AG20443 (cell line): ENCODE results near the gene UMPS.

Experiments used
- DNase-seq: peaks from one replicate; pipeline ENCODE4 v3.0.0; 2012; ENCODE audit warnings: low spot score, mixed read lengths

UMPS gene

DNA sequence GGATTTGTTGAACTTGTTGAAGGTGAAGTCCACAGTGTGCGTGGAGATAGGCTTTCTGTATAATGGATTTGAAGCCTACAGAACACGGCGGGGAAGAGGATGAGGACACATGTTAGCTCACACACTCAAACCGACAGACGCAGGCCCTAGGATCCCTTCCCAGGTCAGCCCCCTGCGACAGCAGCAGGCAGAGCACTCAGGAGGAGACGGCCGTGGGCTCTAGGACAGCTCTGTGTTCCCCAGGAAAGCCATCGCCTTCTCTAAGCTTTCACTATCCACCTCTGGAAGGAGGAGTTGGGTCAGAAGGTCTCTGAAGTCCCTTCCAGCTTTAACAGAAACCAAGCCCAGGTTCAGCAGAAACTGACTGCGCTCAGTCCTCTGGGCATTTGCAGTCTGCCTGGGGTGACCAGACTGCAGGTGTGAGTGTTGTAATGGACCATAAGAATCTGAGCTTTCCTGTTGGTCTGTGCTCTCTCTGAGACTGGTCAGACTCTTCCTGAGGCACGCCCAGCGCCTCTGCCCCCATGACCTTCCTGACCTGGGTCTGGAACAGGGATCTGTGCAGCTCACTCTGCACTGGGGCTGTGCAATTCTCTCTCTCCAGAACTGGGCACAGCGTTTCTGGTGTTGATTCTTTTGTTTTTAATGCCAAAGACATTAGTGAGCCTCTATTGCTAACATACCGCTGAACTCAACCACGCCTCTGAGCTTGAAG, 33.5 kb downstream of the UMPS start:
- DNase-seq, result no peak

DNA sequence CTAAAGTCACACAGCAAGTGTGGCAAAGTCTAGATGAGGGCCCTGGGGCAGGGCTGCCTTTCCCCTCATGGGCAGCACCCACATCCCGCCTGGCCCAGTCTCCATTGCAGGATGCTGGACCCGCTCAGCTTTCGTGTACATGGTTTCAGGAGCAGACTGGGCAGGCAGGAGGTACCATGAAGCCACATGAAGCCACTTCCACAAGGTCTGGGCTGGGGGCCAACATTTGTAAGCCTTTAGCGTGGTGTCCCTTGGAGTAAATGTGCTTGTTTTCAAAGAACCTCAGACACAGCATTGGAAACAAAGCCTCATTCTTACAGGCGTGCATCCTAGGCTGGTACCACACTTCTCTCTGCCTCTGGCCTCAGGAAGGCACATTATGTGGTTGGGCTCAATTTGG, 34.5 kb downstream of the UMPS start:
- DNase-seq, result no peak

DNA sequence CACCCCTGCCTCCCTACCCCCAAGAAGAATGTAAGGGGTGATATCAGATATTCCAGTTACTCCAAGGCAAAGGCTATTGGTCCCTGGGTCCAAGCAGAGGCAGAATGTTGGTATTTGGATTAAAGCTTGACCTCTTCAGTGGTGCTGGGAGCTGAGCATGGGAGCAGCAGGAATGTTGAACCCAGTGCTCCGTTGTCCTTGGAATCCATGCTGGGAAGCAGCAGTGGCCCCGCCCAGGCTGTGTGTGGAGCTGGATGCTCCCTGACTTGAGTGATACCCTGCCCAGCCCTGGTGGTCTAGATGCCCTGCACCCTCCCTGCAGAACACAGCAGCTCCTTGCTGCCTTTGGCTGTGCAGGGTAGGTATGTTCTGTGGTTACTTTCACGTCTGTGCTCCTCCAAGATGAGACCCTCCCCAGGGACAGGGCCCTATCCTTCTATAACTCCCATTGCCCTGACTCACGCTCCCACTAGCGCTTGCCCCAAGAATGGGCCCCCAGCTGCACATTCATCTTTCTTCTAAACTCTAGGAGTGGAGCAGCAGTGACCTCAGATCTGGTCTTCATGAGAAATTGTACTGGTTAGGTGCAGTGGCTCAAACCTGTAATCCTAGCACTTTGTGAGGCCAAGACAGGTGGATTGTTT, 35.1 kb downstream of the UMPS start:
- no peak for DNase-seq

DNA sequence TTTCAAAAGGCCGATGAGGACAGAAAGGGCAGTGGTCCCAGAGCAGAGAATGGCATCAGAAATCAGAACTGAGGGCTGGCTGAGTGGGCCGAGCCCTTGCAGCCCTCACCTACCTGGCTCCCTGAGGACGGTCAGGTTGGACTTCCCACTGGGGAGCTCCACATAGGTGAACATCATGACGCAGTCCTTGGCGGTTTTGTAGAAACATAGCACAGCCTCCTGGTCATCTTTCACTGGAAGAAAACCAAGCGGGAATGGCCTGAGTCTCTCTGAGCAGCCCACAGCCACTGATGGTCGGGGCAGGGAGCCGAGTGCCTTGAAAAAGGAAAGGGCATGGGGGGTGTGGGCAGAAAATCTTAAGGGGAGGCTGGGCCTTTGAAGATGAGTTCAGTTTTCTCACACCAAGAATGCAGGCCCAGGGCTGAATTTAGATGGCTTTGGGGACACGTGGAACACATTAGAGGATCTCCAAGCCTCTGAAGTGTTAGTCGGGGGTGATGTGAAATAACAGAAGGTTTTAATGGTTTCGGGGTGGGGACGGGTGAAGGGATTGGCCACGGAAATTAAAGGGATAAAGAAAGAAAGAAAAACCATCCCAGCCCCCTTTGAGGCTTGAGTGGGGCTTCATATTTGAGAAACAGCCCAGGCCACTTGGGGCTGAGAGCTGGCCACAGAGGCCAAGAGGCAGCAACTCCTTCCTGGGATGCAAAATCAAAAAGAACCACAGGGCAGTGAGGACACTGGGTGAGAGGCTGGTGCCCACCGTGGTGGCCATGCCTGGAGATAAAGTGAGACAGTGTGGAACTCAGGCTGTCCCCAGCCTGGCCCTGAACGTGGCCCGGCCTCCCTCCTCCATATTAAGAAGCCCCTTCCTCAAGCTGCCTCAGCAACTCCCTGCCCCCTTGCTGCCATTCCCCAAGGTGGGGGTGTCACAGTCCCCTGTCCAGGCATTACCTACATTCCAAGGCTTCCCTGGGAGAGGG, 36.2 kb downstream of the UMPS start:
- DNase-seq, result no peak

DNA sequence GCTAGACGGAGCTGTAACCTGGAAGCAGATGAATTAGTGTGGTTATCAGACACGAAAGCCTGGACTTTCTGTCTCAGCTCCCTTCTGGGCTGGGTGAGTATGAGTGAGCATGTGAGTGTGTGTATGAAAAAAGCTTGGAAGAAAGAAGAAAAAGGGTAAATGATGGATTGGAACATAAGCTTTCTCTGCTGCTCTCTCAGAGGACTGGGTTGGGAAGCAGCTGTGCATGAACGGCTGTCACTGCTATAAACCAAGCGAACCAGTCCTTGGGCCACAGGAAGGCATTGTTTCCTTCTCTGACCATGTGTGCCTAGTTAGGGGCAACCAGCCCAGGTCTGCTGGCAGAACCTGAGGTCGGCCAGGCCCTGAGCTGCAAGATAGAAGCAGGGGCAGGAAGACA, 37.0 kb downstream of the UMPS start:
- DNase-seq, result no peak

DNA sequence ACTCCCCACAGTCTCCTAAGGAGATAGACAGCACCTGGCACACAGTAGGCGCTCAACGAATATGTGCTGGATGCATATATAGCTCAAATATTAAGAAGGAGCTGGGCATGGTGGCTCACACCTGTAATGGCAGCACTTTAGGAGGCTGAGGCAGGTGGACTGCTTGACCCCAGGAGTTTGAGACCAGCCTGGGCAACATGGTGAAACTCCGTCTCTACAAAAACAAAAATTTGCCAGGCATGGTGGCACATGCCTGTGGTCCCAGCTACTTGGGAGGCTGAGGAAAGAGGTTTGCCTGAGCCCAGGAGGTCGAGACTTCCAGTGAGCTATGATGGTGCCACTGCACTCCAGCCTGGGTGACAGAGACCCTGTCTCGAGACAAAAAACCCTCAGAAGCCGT, 37.4 kb downstream of the UMPS start:
- DNase-seq, result no peak

DNA sequence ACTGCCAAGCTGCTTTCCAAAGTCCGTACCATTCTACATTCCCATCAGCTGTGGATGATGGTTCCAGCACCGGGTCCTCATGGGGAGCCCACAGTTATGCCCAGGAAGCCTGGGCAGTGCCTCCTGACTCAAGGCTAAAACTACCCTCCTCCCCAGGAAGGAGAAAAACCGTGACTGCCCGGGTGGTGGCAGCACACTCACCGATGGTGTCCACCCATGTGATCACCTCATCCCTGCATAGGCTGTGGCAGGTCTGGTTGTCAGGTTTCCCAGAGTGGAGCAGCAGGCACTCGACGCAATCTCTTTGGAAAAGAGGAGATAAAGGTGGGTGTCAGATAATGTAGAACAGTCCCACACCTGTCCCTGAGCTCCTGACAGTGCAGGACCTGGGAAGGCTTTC, 38.6 kb downstream of the UMPS start:
- DNase-seq, result peak; percentile 37

DNA sequence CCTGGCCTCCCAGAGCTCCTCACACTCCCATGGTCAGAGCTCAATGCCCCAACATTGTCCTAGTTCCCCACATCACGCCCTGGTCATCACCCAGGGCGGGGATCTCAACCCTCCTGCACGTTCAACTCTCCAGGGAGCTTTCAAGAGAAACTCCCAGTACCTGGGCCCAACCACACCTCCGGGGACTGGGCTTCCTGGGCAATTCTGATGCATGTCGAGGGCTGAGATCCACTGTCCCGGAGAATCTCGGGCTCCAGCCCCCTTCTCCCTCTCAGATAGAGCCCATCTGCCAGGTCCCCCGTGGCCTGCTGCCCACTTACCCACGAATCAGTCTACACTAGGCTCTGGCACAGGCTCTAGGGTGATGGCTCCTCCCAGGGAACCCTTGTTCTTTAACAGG, 39.2 kb downstream of the UMPS start:
- DNase-seq, result no peak

DNA sequence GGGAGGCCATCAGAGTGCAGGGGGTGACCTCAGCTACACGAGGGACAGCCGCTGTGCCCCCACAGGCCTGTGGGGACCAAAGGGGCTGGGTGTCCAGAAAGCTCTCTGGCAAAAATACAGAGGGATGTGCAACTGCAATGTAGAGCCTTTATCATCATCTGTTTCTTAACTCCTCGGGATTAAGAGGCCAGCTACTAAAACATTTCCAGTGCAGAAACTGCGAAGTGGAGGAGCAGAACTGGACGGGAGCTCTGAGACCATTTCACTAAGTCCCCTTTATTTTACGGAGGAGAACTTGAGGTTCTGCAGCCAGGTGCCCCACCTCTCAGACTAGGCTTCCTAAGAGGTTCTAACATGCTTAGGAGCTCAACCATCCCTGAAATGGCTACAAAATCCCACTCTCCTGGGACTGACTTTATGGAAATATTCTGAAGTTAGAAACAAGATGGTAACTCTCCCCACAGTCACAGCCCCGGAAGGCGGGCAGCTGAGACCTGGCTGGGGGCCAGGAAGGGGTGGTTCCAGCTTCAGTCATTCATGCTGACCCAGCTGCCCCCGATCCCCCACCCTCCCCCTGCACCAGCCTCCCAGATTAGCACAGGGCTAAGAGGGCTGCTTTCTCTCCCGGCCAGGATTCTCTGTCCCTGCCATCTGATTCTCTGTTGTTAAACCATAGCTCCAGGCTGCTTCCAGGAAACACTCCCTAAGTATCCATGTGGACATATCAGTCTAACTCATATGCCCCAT, 40.3 kb downstream of the UMPS start:
- no peak for DNase-seq

DNA sequence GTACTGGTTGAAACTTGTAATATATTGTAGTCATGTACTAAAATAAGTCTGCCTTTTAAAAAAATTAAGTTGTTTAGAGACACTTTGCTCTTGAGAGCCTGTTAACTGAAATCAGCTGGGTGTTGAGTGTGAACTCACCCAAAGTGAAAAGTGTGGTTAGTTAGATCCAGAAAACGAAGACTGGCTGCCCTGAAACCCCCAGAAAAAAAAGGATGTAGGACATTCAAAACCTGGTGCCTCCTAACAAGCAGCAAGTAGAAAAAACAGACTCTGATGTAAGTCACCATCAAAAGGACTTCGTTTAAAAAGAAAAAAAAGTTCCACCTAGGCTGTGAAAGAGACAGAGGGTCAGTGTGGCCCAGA, 40.8 kb downstream of the UMPS start:
- no peak for DNase-seq

DNA sequence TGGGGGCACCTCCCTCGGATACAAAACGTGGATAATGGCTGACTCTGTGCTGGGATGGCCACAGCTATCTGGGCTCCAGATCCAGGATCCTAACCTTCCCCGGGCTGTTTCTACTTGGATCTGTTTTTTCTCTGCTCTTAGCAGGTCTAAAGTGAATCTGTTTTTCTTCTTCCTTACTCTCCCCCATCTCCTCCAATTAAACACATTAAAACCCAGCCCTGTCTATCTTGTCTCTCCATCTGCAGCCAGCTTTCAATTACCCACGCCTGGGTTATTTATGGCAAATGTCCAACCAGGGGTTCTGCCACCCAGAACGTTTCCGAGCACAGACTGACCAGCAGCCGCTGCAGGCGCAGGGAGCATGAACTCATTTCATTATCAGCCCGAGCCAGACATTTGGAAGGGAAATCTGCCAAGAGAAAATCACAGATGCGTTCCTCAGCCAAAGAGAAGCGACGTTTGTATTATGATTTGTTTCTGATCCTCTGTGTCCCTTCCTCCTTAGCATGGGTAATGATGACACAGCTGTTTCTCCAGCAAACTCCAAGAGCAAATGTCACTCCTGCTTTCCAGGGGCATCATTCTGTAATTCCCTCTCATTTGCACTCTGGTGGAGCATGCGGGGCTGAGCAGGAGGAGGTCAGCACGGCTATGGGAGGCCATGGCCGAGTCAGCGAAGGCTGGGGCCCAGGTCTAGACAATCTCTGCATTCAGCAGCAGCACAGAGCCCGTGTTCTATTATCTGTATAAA, 42.0 kb downstream of the UMPS start:
- peak; percentile 61 for DNase-seq

DNA sequence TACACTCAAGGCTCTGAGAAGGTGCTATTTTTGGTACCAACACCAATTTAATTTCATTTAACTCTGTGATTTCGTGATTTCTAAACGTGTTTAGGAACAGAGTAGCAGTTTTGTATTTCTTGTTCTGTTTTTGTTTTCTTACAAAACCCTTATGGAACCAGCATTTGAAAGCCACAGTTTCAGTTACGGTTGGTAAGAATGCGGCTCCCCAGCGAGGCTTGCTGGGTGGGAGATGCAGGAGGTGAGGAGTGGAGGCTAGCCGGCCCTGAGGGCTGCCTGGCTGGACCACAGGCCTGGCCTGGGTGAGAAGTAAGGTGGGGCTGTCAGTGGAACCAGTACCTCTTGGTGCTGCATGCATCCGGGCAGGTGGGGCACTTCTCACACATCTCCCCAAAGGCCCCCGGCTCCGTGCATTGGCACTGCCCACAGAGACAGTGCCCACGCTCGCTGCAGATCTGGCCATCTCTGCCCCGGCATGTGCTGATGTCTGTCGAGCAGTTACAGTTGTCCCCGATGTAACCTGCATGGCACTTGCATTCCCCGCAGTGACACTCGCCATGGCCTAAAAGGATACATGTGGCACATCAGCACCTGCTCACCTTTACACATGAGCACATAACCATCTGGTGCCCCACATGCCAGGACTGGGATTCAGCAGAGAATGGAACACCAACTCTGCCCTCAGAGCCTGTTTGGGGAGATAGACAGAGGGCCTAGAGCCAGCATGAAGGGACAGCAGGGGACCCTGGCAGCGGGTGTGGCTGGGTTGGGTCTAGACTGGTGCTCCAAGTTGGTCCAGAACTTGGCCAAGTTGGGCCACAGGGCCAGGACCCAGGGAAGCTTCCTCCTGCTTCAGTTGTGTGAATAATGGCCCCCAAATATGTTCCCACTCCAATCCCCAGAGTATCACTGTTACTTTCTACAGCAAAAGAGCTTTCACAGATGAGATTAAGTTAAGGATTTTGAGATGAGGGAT, 43.4 kb downstream of the UMPS start:
- DNase-seq, result no peak

DNA sequence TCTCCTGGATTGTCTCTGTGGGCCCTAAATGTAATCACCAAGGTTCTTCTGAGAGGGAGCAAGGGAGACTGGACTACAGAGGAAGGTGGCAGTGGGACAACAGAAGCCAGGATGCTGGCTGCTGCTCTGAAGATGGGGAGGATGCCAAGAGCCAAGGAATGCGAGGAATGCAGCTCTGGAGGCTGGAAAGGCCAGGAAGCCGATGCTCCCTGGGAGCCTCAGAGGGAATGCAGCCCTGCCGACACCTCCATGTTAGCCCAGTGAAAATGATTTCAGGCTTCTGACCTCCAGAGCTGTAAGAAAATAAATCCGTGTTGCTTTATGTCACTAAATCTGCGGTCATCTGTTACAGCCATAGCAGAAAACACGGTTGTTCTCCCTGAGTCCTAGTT, 44.1 kb downstream of the UMPS start:
- peak; percentile 90 for DNase-seq

DNA sequence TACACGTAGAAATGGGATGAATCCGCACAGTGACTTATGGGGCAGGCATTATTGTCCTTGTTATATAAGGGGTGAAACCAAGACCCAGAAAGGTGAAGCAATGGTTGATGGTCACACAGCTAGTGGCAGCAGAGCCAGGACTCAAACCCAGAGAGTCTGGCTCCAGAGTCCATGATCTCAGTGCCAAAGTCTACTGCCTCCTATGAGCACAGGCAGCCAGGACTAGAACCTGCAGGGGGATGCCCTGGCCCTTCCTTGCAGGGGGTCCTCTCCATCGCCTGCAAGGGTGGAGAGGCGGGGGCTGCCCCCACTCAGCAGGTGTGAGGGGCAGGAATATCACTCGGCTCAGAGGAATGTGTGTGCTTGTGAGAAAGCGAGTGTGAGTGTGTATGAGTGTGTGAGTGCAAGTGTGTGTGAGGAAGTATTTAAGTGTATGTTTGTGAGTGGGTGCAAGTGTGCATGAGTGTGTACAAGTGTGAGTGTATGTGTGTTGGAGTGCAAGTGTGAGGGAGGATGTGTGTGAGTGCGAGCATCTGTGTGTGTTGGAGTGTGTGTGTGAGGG, 44.7 kb downstream of the UMPS start:
- DNase-seq, result no peak

DNA sequence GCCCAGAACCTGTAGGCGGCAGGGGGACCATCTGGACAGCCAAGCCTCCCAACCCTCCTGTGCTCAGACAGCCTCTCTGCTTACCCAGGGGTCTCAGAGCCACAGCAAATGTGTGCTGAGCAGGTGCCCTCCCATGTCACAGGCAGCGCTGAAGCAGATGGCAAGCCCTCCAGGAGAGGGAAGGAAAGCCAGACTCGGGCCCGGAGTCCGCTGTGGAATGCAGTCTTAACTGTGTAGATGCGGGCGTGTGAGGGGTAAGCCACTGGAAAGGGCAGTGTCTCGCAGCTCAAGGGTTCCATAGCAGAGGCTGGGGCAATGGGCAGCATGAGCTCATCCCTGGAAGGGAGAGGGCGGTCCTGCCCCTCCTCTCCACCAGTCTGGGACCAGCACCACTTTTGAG, 45.6 kb downstream of the UMPS start:
- DNase-seq, result no peak

DNA sequence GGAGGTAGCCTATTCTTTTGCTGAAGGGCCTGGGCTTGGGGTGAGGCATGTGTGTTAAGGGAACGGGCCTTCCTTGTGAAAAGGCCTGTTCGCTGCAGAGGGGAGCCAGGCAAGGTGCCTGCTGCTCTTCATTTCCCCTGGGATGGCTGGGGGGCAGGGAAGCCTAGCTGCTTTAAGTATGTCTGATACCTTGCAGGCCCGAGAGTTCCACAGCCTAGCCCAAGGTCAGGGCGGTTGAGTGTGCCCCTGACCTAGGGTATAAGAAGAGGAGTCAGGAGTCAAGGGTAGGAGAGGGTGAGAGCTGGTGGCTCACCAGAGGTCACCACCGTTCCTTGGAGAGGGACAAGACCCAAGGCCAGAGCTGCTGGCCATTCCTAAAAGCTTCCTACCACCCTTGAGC, 46.6 kb downstream of the UMPS start:
- DNase-seq, result no peak

DNA sequence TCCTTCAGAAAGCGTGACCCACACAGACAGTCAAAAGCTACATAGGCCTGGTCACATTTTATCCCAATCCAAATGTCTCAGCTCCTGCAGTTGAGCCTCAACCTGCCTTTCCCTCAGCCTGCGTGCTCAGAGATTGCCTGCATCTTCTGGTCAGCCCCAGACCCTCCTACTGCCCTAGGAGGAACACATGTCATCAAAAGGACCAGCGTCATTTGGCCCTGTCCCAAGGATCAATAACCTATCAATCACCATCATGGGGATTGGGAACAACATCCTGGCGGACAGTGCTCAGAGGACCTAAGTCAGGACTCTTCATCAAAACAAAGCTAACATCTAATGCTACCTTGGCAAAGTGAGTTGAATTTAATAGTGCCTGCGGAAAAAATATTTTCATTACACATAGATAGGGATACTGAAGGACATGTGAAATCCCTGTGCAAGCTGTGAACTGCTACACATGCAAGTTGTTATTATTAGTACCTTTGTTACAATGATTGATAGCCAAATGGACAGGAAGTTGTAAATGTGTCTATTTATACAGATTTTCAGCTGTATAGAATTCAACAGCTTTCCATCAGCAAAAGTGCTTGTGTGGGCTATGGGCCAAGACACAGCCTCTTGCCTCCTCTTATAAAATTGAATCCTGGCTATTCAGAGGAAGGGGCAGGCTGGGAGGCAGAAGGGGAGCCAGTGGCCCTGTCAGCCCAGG, 47.7 kb downstream of the UMPS start:
- no peak for DNase-seq

DNA sequence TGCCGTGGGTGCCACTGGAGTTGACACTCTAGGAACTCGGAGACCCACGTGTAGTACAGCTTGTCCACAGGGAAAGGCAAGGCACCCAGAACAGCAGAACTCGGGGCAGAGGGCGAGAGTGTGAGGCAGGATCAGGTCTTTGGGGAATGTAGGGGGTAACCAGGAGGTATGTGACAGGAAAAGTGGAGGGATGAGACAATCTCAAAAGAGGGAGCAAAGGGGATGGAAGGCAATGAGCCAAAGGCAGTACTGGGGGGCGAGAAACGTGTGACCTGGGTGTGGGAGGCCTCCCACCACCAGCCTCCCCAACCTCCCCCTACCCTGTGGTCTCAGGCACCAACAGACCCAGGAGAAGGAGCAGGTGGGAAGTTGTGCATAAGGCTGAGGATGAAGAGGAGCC, 48.9 kb downstream of the UMPS start:
- DNase-seq, result no peak

DNA sequence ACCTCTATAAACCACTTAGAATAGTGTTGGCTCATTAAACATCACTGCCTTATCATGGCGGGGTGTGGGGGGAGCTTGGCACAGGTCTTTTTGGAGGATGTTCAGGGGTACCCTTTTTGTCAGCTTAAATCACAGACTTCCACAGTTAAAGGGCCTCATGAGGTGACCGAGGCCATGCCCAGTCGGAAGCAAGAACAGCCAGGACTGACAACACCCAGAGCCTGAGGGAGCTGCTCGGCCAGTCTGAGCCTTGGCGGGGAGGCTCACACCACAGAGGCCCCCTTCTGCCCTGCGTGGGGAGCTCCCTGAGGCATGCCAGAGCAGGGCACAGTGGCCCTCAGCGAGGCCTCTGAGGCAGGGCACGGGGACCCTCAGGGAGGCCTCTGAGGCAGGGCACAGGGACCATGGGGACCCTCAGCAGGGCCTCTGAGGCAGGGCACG, 49.5 kb downstream of the UMPS start:
- no peak for DNase-seq
